HG03139 (cell line): ENCODE results near the gene USP20.

ENCODE experiments used
- ATAC-seq: cut with Tn5 transposase; IDR thresholded peaks from one replicate; pipeline ENCODE4 v1.9.1; 2021; ENCODE audit not compliant: unreplicated experiment

The USP20 gene

DNA sequence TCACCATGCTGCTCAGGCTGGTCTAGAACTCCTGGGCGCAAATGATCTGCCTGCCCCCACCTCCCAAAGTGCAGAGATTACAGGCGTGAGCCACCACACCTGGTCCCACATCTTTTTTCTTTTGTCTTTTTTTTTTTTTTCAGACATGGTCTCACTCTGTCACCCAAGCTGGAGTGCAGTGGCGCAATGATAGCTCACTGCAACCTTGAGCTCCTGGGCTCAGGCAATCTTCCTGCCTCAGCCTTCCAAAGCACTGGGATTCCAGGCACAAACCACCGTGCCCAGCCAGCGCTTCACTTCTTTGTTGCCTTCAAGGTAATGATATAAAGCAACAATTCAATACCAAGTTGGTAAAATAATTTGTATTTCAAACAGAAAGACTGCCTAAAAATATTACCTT is 78.8 kb downstream of the USP20 start:
- no peak for ATAC-seq

GRCh38 chr9:129916707-129917106 is 81.4 kb downstream of the USP20 start:
- no peak for ATAC-seq

DNA sequence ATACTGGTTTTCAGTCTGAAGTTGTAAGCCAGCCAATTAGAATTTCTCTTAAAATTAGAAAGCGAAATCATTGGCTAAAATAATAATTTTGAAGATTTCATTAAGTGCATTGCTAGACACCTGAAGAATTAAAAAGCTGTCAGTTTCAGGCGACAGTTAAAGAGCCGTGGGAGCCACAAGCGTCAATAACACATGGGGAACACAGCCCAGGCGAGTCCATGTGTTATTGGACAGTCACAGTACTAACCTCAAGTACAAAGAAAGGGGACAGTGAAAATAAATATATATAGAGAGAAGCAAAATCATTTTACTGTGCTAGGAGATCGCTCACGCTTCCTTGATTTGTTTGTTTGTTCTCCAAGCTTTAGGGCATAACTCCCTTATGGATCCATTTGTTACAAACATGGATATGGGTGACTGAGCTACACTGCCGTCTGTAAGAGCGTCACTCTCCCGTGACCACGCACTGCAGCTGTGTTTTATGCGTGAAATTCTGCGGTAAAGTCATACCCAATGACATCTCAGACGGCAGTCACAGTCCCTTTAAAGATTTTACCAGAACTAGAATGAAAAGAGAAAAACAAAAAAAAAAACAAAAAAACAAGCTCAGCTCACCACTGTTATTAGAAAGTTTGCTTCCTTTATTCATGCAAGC is 83.2 kb downstream of the USP20 start:
- ATAC-seq = no peak

DNA sequence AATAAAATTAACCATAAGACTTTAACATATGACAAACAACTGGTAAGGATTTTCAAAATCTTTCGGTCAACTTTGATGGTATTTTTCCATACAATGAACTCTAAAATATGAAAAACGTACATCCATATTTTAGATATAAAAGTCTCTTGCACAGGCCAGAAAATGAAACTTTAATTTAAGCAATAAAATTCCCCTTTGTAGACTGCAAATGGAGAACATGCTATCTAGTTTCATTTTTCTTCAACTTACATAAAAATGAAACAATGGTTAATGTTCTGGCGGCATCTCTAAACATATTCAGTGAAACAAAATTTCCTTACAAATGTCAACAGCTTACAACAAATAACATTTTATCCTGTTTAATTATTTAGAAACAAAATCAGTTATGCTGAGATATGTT is 84.0 kb downstream of the USP20 start:
- no peak for ATAC-seq

DNA sequence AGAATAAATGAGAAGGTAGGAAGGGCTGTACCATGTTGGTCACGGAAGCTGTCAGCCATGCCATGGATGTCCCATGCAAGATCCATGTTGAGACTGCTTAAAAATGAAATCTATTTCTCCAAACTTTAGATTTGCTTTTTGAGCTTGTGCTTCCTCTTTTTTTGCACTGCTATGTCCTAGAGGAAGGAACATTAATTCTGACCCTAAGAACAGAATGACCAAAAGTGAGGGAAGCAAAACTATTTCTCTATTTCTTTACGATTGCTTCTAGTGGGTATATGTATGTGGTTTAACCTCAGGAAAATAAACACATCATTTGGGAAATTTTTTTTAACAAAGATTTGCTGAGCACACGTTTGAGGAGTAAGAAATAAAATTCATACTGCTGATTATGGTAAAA is 84.6 kb downstream of the USP20 start:
- no peak for ATAC-seq

GRCh38 chr9:129921905-129922304 is 86.6 kb downstream of the USP20 start:
- no peak for ATAC-seq

GRCh38 chr9:129923589-129923988 is 88.3 kb downstream of the USP20 start:
- ATAC-seq = no peak

- ATAC-seq = no peak
Measured at GRCh38 chr9:129929496-129930125, 94.4 kb downstream of the USP20 start.

GRCh38 chr9:129930743-129931142 is 95.5 kb downstream of the USP20 start:
- no peak for ATAC-seq
